Retina (tissue), 1 donor: ENCODE results near the gene AUNIP.

ENCODE experiments used
- DNase-seq: peaks from one replicate; pipeline ENCODE4 v3.0.0-alpha.2; 2016

AUNIP gene

DNA sequence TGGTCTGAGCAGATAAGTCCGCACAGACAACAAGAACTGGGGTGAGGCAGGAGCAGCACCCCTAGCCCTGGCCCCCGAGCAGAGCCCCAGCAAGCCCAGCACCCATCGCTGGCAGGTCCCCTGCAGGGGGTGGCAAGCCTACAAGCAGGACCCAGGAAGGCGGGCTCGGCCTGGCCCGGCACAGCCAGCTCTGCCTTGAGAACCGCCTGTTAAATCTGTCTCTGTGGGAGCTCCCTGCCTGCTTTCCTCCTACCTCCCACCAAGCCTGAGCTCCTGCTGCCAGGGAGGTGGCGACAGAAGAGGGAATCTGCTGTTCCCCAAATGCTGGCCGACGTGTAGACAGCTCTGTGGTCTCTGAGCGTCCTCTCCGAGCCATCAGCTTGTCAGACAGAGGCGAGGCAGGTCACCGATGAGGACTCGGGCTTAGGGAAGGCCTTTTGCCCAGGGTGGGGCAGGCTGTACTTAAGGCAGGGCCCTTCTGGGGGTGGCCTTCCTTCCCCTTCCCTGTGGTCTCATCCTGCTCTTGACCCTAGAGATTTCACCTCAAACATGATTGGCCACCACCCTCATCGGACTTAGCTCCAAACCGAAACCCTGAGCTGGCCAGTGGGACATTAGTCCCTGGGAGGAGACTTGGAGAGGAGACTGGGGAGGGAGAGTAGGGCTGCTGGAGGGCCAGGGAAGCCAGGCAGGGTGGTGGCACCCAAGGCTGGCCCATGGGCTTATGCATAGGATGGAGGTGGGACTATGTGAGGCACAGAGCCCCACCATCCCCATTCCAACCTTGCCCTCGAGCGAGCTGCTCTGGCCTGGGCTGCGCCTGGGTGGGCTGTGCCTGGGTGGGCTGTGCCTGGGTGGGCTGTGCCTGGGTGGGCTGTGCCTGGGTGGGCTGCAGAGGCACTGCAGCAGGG, 51.5 kb downstream of the AUNIP start:
- no peak for DNase-seq

DNA sequence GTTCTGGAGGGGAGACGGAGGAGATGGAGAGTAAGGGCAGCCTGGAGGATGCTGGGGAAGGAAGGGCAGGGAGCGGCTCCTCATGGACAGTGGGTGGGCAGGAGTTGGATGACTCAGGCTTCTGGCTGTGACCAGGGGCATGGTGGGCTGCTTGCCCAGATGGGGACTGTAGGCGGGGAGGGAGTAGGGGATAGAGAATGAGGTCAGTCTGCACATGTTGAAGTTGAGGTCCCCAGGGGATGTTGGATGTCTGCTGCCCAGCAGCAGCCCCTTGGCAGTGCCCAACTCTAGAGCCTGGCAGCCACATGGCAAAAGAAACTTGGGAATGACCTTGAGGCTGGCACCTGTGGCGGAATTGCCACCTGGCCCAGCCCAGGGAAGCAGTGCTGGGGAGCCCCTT, 52.8 kb downstream of the AUNIP start:
- no peak for DNase-seq

DNA sequence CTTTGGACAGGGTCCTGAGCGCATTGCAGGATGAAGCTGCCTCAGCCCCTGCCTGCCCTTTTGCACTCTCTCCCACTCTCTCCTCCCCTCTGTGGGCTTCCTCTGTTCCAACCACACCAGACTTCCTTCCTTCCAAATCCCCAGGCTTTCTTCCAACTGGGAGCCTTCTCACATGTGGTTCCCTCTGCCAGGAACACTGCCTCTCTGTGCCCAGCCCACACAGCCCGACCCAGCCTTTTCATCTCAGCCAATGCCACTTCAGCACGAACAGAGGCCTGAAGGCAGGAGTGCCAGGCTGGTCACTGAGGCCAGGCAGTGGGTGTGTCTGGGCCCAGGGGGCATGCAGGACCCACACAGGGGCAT, 53.4 kb downstream of the AUNIP start:
- no peak for DNase-seq

DNA sequence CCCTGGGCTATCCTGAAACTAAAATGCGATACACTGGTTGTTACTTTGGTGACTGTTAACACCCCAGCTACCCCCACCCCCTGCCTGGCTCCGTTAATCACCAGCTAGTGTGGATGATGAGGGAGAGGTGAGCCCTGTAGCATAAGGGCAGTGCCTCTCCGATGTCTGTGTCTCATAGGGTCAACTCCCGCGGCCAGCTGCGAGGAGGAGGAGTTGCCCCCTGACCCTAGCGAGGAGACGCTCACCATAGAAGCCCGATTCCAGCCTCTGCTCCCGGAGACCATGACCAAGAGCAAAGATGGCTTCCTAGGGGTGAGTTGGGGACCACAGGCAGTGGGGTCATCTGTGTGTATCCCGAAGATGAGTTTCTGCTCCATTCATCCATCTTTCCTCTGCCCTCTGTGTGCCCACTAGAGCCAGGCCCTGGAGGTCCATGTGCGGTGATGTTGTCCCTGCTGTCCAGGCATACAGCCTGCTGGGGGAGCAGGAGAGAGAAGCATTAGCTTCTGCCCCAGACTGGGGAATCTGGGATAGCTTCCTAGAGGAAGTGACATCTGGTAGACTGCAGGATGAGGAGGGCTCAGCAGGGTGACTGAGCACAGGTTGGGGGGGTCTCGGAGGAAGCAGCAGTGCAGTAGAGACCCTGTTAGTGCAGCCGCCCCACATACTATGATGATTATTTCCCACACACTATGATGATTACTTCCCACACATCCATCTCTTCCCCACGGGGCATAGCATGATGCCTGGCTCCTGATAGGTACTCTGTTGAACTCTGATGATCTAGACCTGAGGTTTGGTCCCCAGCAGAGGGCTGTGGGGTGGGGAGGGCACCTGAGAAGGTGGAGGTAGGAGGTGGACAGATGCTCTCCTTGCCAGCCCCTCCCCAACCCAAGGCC, 54.0 kb downstream of the AUNIP start:
- no peak for DNase-seq

DNA sequence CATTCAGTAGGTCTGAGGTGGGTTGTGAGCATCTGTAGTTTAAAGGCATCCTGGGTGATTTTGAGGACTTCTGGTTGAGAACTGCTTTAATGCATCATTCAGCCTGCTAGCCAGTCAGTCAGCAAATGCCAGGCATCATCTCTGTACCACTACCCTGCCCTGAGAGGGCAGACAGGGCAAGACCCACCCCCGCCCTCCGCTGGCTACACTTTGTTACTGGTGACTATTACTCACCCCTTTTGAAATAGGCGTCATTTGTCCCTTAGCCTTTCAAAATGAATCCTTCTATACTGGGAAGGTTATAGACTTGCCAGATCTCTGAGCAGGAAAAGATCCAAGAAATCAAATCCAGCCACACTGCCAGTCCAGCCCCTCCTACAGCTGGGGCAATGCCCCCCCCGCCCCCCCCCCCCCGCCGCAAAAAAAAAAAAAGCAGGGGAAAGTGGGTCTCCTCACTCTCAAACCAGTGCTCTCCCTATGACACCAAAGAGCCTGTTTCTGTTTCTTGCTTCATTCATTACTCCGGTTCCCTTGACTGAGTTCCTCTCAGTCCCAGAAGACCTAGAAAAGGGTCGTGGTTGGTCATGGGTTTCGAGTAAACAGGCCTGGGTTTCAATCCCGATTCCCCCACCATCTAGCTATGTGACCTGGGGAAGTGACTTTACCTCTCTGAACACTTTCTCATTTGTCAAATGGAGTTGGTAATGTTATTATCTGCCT, 54.9 kb downstream of the AUNIP start:
- no peak for DNase-seq

DNA sequence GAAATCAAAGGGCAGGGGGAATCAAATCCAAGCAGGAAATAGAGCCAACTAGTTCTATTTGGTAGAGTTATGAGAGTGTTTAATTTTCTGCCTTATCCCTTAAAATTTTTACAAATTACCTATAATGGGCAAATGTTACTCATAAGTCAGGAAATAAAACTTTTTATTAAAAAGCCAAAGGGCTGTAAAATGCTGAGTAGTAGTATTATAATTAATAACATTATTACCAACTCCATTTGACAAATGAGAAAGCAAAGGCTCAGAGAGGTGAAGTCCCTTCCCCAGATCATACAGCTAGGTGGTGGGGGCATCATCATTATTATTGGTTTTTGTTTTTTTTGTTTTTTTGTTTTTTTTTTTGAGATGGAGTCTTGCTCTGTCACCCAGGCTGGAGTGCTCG, 55.9 kb downstream of the AUNIP start:
- no peak for DNase-seq

DNA sequence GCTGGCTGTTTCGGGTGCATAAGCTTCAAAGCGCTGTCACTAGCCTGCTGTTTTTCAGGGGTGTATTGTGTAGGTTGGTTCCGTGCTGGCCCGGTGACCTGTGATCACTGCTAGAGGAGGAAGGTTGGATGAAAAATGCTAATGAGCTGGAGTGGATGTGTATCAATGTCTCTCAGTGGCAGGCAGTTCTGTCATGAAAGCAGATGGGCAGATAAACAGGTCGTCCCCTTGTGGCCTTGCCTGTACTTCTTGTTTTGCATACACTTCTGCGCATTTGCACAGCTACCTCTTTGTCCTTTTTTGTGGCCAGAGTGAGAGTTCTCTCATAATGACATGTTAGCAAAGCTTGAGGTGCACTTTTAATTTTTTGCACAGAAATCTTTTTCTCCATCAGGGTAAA, 56.3 kb downstream of the AUNIP start:
- DNase-seq = no peak

DNA sequence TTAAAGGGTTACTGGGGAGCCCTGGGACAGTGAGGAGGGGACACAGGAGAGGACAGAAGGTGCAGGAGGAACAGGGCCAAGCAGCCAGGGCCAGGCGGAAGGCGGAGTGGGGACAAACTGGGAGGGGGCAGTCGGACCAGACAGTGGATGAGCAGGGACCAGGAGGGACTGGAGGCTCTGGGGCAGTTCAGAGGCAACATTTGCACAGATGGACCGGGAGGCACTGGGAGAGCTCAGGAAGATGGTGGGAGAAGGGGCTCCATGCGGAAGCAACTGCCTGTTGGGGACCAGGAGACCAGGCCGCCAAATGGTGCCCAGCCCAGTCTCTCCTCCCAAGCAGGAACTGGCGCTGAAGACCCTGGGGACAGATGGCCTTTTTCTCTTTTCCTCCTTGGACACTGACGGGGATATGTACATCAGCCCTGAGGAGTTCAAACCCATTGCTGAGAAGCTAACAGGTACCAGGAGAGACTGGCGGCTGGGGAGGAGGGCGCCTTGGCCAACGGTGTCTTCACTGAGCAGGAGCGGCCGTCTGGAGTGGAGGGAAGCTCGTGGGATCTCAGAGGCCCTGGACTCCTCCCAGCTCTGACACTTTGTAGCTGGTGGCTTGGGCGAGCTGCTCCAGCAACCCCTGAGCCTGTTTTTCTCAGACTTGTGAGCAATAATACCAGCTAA, 58.4 kb downstream of the AUNIP start:
- DNase-seq = peak; percentile 53

DNA sequence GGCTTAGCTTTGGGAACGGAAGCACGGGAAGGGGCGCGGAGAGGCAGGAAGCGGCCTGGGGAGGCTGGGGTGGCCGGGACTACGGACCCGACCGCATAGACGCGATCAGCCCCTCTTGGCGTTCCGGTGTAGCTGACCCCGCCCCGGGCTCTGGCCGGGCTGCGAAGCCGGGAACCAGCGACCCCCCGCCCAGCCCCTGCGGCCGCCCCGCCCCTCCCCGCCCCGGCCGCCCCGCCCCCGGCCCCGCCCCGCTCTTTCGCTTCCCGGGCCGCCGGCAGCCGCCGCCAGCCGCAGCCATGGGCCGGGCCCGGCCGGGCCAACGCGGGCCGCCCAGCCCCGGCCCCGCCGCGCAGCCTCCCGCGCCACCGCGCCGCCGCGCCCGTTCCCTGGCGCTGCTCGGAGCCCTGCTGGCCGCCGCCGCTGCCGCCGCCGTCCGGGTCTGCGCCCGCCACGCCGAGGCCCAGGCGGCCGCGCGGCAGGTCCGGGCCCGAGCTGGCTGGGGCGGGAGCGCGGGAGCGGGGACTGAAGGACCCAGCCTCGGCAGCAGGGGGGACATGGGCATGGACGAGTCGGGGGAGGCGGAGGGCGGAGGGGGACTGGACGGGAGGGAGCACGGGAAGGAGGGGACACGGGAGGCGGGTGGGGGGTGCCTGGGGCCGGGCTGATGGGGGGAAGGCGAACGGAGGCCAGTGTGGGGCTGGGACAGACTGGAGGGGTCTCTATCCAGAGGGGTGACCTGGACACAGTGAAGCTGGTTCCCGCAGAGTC, 59.1 kb downstream of the AUNIP start, which contains the start of gene SELENON:
TSS of gene SELENON (plus strand) at position 259 of the 768 bp plus-strand sequence. CDS start at position 297, 38 bp downstream.
- DNase-seq = no peak

DNA sequence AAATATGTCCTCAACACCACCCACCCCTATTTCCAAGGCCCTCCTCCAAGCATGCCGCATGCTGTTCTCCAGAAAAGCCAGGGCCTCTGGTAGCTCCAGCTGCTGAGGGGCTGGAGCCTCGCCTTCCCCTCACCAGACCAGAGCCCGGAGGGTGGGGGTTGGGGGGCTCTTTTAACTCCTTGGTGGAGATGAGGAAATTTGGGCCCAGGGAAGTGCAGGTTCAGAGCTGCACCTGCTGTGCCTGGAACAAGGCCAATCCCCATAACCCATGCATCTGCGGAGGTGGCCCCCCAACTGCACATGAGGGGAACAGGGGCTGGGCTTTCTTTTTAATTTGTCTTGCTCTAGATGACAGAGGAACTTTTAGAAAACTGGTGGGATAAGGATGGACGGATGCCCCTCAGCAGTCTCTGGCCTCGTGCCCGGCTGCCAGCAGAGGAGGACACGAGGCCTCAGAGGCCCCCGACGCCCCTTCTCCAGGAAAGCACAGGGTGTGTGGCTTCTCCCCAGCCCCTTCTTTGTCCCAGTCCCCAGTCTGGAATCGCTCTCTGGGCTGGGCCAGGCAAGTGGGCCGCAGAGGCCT, 59.8 kb downstream of the AUNIP start:
- peak; percentile 85 for DNase-seq

DNA sequence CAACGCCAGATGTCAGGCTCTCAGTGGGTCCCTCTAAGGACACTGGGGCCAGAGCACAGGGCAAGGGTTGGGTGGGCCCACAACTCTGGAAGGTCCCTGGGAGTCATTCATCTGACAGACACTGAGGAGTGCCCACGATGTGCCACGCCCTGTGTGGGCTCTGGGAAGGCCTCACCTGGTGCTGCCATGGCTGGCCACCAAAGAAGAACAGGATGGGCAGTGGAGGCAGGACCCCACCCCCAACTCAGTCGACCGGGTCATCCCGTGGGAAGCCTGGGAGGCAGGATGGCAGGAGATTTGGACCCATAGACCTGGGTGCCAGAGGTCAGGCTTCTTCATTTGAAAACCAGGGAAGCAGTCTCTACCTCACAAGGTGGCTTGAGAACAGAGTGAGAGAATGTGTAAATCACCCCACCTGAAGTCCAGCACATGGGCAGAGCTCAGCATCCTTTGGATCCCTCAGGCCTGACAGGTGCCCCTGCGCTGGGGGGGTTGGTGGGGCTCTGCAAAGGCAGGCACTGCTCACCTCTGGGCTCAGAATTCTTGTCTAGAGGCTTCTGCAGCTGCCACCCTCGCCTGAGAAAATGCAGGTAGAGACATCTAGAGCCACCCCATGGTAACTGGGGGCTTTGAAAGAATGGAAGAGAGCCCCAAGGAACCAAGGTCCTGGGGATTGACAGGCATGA, 60.4 kb downstream of the AUNIP start:
- no peak for DNase-seq

DNA sequence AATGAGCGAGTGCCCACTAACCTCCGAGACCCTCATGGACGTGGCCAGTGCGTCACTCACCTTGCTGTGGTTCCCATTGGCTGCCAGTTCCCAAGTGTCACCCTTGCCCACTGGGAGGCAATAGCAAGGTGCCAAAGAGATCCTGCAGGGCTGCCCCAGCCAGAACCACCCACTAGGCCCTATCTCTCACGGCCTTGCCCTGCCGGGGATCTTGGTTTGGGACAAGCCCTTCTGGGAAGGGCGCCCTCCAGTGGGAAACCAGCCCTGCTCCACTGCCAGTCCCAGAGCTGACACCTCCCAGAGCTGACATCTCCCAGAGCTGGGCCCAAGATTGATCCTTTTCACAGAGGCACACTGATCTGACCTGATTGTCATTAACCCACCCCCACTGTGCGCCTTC, 61.3 kb downstream of the AUNIP start:
- DNase-seq = no peak

DNA sequence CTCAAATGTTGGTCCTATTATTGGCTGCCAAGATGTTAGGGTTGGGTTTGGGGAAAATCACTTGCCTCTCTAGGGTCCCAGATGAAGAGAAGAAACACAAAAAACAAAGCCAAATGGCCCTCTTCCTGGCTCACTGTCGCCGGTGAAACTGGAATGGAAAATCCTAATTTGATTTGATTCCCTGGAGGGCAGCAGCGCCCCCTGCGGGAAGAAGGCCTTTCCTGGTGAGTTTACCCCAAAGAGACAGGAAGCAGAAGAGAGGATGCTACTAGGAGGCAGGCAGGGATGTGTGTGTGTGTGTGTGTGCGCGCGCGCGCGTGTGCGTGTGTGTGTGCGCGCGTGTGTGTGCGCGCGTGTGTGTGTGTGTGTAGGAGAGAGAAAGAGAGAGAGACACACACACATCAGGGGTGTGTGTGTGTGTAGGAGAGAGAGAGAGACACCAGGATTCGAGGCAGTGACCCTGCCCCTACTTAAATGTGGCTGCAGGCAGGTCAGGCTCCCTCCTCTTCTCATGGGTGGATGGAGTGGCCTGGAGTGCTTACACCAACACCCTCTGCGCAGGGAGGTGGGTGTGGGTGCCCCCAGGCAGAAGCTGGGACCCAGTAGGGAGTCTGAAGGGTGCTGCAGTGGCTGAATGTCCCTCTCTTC, 62.3 kb downstream of the AUNIP start:
- peak; percentile 80 for DNase-seq

DNA sequence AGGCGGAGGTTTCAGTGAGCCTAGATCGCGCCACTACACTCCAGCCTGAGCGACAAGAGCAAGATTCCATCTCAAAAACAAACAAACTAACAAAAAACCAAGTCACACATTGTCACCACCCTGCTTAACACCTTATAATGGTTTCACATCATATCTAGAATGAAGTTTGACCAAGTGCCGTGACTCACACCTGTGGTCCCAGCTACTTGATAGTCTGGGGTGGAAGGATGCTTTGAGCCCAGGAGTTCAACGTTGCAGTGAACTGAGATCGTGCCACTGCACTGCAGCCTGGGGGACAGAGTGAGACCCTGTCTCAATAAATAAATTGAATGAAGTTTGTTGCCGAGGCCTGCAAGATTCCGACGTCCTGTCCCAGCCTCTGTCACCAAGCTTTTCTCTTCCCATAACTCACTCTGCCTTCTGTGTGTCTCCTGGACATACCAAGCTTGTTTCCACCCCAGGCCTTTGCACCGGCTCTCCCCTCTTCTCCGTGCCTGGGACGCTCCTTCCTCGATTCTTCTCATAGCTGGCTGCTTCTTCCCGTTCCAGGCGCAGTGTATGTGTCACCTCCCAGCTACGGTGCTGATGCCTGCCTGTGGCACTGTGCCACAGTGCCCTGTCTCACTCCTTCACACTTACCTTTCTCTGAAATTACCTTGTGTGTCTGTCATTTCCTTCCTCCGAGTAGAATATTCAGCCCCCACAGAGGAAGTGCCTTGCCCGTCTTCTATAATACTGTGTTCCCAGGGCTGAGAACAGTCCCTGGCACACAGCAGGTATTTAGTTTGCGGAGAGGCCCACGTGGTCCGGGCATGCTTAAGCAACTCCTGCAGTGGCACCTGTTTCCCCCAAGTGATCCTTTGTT, 63.1 kb downstream of the AUNIP start:
- peak; percentile 34 for DNase-seq

DNA sequence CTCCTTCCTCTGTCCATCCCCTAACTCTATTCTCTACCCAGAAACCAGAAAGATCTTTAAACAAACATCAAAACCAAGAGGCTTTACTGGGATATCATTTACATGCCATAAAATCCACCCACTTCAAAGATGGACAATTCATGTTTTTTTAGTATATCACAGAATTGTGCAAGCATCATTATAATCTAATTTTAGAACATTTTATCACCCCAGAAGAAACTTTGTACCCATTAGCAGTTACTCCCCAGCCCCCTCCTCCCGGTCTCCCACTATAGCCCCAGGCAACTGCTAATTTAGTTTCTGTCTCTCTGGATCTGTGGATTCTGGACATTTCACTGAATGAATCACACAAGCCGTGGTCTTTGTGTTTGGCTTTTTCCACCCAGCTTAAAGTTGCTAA, 64.0 kb downstream of the AUNIP start:
- no peak for DNase-seq

DNA sequence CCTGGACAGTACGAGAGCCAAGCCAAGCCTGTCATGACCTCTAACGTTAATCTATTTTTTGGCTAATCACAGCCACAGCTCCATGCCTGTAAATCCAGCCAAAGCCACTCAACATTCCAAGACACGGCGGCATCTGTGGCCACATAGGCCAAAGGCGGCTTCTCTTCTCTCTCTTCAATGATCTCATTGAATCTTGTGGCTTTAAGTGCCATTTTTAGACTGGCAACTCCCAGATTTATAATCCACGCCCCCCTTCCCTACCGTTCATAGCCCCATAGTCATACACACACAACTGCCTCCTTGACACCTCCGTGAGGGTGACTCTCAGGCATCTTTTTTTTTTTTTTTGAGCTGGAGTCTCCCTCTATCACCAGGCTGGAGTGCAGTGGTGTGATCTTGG, 64.9 kb downstream of the AUNIP start:
- DNase-seq = no peak

DNA sequence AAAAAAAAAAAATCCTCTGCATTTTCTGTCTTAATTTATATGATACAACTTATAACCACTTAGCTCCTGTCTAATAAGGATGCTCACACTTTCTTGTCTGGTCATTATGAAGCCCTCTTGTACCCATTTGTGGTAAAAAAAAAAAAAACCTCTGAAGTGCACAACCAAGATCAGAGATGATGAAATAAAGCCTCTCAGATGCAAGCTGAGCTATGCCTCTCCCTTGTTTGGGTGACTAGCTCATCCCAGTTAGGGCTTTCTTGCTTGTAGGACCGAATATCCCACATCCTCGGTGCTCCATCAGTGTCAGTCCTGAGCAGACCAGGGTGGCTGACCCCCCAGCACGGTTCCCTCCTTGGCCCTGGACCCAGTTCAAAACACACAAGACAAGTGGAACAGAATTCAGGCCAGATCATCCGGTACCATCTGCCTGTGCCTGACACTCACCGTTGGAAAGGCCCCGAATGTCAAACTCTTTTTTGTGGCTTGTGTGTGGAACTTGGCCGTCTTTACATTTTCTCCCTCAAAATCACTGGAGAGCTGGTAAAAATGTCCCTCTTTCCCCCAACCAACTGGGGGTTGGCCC, 65.6 kb downstream of the AUNIP start:
- DNase-seq = no peak

DNA sequence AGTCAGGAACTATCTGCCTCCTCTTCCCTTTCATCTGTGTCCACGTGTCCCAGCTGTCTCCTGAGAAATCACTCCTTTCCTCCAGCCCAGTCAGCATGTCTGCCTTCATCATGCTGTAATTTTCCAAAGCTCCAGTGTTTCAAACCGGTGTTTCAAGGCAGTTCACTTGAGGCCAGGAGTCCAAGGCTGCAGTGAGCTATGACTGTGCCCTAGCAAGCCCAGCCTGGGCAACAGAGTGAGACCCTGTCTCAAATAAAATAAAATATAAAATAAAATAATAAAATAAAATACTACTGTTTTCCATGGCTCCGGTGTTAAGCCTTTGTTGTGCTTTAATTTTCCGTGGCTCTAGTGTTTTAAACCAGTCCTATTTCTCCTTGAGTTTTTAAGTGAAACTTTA, 67.1 kb downstream of the AUNIP start:
- DNase-seq = no peak

DNA sequence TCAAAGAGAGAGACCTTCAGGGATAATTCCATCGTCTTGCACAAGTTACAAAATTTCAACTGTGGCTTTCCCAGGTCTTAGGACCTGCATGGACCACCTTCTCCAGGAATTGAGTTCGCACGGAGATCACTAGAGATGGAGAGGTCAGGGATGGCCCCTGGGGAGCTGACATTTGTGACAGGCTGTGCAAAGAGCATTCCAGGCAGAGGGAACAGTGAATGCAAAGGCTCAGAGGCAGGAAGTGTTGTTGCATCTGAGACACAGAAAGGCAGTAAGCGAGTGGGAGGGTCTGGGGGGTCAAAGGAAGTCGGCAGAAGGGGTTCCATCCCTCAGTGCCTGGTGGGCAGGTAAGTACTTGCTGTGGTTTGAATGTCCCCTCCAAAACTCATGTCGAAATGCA, 68.8 kb downstream of the AUNIP start:
- no peak for DNase-seq
